OCI-LY3 (cell line): ENCODE data around the gene CALY.

Experiments
- H2AFZ ChIP-seq: fragments of 200-600, 300-600 bp; shearing (Covaris generic); 2 replicates; pipeline ENCODE4 v1.6.0; 2014; ENCODE audit warnings: antibody characterized with exemption, low read depth, low read length
- H3K27ac ChIP-seq: fragments of 200-600, 300-600 bp; sonication (generic); 2 replicates; pipeline ENCODE4 v1.5.1; 2014; ENCODE audit warnings: mild to moderate bottlenecking, low read length, moderate library complexity, mixed read lengths
- H3K27me3 ChIP-seq: fragments of 200-600, 300-600 bp; sonication (generic); 2 replicates; pipeline ENCODE4 v1.6.1; 2014; ENCODE audit warnings: low read depth, low read length, mixed read lengths
- H3K36me3 ChIP-seq: fragments of 200-600, 300-600 bp; sonication (generic); replicated peaks from 2 replicates; pipeline ENCODE3; 2014; ENCODE audit warnings: low read depth, low read length, mixed read lengths
- H3K4me1 ChIP-seq: fragments of 300-600, 200-600 bp; sonication (generic); 2 replicates; pipeline ENCODE4 v1.6.1; 2014; ENCODE audit warnings: low read length, mixed read lengths
- H3K4me2 ChIP-seq: fragments of 200-600, 300-600 bp; sonication (generic); 2 replicates; pipeline ENCODE4 v1.6.1; 2014; ENCODE audit warnings: low read length, mixed read lengths
- H3K4me3 ChIP-seq: fragments of 300-600, 200-600 bp; sonication (generic); 2 replicates; pipeline ENCODE4 v1.5.1; 2014; ENCODE audit warnings: antibody characterized with exemption, mild to moderate bottlenecking, low read length, moderate library complexity
- H3K79me2 ChIP-seq: fragments of 300-600, 200-600 bp; shearing (Covaris generic); 2 replicates; pipeline ENCODE4 v1.6.1; 2014; ENCODE audit warnings: mild to moderate bottlenecking, low read length, mixed read lengths
- H3K9ac ChIP-seq: fragments of 300-600, 200-600 bp; shearing (Covaris generic); 2 replicates; pipeline ENCODE4 v1.6.0; 2014; ENCODE audit warnings: mild to moderate bottlenecking, low read length, moderate library complexity
- H3K9me3 ChIP-seq: fragments of 200-600, 300-600 bp; shearing (Covaris generic); 2 replicates; pipeline ENCODE4 v1.6.1; 2014; ENCODE audit warnings: low read length, mixed read lengths; ENCODE audit not compliant: insufficient read depth
- H4K20me1 ChIP-seq: fragments of 200-600, 300-600 bp; sonication (generic); 2 replicates; pipeline ENCODE4 v1.6.1; 2016; ENCODE audit warnings: low read length, mixed read lengths; ENCODE audit not compliant: insufficient read depth
- EZH2phosphoT487 ChIP-seq: fragments of 200-600 bp; shearing (Covaris generic); IDR thresholded peaks from 2 replicates; pipeline ENCODE4 v1.6.1; 2018; ENCODE audit warnings: antibody characterized with exemption, mixed run types, low read depth
- TF ChIP-seq, protein P1 (sequence below): fragments of 200-600, 300-600 bp; sonication (generic); IDR thresholded peaks from 2 replicates; pipeline ENCODE4 v1.5.1; 2014; ENCODE audit warnings: antibody characterized with exemption, low read length, low read depth

CALY gene

DNA sequence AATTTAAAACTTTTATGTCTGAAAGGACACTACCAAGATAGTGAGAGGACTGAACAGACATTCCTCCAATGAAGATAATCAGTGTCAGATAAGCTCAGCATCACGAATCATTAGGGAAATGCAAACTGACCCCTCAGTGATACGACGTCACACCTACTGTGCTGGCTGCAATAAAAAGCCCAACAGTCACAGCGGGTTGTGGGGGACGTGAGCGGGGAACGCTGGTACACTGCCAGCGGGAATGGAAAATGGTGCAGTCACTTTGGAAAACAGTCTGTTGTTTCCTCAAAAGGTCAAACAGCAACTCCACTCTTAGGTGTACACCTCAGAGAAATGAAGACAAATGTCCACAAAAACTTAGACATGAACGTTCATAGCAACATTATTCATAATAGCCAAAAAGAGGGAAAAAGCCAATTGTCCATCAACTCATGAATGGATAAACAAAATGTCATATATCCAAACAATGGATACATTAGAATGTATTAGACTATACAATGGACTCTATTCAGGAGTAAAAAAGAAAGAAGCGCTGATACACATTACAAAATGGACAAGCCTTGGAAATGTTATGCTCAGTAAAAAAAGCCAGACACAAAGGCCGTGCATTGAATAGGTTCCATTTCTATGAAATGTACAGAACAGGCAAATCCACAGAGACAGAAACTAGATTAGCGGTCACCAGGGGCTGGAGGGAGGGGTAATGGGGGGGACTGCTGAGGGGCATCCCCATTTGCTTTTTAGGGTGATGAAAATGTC, 38.8 kb upstream of the CALY start:
- H3K9me3 ChIP-seq, result no peaks in the 10 kb centered on the region
- no peak overlapping the region for H3K4me3 ChIP-seq
- no peaks in the 10 kb centered on the region for H3K36me3 ChIP-seq
- H3K27ac ChIP-seq, result no peak overlapping the region
- no peak overlapping the region for H2AFZ ChIP-seq
- no peak overlapping the region for H3K9ac ChIP-seq
- peak overlapping the region; percentile 36; the same call in 1 of the 2 replicates for H3K4me2 ChIP-seq
- TF ChIP-seq, protein P1, sequence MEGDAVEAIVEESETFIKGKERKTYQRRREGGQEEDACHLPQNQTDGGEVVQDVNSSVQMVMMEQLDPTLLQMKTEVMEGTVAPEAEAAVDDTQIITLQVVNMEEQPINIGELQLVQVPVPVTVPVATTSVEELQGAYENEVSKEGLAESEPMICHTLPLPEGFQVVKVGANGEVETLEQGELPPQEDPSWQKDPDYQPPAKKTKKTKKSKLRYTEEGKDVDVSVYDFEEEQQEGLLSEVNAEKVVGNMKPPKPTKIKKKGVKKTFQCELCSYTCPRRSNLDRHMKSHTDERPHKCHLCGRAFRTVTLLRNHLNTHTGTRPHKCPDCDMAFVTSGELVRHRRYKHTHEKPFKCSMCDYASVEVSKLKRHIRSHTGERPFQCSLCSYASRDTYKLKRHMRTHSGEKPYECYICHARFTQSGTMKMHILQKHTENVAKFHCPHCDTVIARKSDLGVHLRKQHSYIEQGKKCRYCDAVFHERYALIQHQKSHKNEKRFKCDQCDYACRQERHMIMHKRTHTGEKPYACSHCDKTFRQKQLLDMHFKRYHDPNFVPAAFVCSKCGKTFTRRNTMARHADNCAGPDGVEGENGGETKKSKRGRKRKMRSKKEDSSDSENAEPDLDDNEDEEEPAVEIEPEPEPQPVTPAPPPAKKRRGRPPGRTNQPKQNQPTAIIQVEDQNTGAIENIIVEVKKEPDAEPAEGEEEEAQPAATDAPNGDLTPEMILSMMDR, result no peak
- TF ChIP-seq EZH2phosphoT487, result no peak
- peaks cover 23% of the 10 kb centered on the region for H3K4me1 ChIP-seq
- no peaks in the 10 kb centered on the region for H4K20me1 ChIP-seq
- no peaks in the 10 kb centered on the region for H3K27me3 ChIP-seq
- no peaks in the 10 kb centered on the region for H3K79me2 ChIP-seq

DNA sequence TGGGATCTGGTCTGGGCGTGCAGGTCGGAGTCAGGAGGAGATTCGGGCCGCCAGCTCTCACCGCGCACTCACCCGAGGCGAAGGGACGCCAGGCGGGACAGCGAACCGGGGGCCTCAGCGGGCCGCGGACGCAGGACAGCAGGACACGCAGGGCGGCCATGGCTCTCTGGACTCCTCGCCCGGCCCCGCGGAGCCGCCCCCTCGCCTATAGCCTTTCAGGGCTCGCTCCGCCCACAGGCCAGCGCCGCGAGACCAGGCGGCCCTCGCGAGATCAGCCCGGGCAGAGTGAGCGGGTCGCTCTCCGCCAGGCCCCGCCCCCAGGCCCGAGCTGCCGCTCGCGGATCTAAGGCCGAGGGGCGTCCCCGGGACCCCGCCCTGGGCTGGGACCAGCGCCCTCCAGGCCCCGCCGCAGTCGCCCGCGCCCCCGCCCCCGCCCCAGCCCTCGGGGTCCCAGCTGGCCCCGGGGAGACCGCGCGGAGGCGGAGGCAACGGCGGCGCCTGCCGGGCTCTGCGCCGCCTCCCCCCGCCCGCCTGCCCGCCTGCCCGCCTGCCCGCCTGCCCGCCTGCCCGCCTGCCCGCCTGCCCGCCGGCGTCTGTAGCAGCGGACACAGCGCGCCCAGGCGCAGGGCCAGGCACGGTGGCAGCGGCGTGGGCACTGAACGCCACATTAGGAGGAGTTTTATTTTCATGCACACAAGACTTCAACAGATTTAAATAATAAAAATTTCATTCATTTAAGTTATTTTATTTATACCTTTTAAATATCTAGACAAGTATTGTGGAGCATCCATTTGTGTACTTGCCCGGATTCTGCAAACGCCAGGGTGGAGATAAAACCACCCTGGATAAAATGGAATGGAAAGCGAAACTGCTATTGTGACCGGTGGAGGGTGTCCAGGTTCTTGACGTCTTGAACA, 36.7 kb upstream of the CALY start, which contains the start of gene ECHS1:
Gene ECHS1 (minus strand): TSS at position 181 of the 917 bp plus-strand sequence. CDS start 21 bp downstream, at position 160.
- Histone ChIP-seq H3K9ac (peak within 1 kb of the TSS; percentile 59), H3K36me3 (no peaks in the 10 kb centered on the region), H3K4me1 (peaks cover 19% of the 10 kb centered on the region), H4K20me1 (no peaks in the 10 kb centered on the region), H2AFZ (no peak within 1 kb of the TSS), H3K27me3 (no peaks in the 10 kb centered on the region), H3K4me3 (peak within 1 kb of the TSS; percentile 83), H3K4me2 (peak within 1 kb of the TSS; percentile 63), H3K79me2 (no peaks in the 10 kb centered on the region), H3K9me3 (no peaks in the 10 kb centered on the region), H3K27ac (no peak within 1 kb of the TSS)
- TF ChIP-seq, protein P1, result no peak
- TF ChIP-seq EZH2phosphoT487, result no peak

DNA sequence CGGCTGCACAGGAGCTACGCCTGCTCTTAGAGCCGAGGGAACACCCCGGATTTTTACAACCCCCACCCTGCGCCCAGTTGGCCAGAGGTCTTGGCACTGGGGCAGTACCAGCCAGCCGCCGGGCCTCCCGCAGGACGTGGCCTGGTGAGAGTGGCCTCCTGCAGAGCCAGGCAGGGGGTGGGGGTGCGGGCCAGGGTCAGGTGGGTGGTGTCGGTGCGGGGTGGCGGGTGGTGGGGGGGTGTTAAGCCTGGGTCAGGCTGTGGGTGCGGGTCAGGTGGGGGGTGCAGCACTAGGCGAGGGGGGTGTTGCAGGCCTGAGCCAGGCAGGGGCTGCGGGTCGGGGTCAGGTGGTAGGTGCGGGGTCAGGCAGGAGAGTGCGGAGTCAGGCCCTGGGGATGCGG, 35.8 kb upstream of the CALY start:
- Histone ChIP-seq H3K4me2 (peak overlapping the region; percentile 41), H3K4me3 (peak overlapping the region; percentile 40; the same call in 1 of the 2 replicates)

More for the DNA sequence above, 35.8 kb upstream of the CALY start:
- Histone ChIP-seq H3K9ac (no peak overlapping the region), H3K27me3 (no peaks in the 10 kb centered on the region), H3K79me2 (no peaks in the 10 kb centered on the region), H3K36me3 (no peaks in the 10 kb centered on the region), H2AFZ (no peak overlapping the region), H3K27ac (no peak overlapping the region), H4K20me1 (no peaks in the 10 kb centered on the region), H3K4me1 (peaks cover 13% of the 10 kb centered on the region), H3K9me3 (no peaks in the 10 kb centered on the region)
- TF ChIP-seq EZH2phosphoT487, result no peak
- TF ChIP-seq, protein P1, result no peak
